Endothelial cell of umbilical vein (primary cell): ENCODE data around the gene GBF1. TPM values are rescaled to one million over a fixed set of nuclear protein-coding genes. Genes with fewer than 3 reads are reported as not detected.

Experiments
- BruUV-seq: library from RNA; stranded (reverse); fragments of 400-500 nt; replicated peaks from 2 replicates; lab custom pipeline; 2021; lab: Mats Ljungman, UMichigan
- CTCF ChIA-PET: fragments of 300-600, 350-600 bp; sonication (Branson Sonifier 250); formaldehyde crosslinking; loops from one replicate; lab custom pipeline; 2021; ENCODE audit warnings: antibody characterized with exemption, inconsistent platforms; lab: Charles Lee
- POLR2A ChIA-PET: fragments of 300-600, 350-600 bp; sonication (Branson Sonifier 250); formaldehyde crosslinking; loops from one replicate; lab custom pipeline; 2021; ENCODE audit warnings: antibody characterized with exemption, inconsistent platforms; lab: Charles Lee
- DNase-seq: peaks from one replicate; pipeline ENCODE4 v3.0.0-alpha.2; 2011; ENCODE audit warnings: low read depth, low spot score
- FAIRE-seq: peaks from 2 replicates; lab custom pipeline; 2011; peaks lifted over from hg19 to GRCh38; lab: Jason Lieb, UNC
- H2AFZ ChIP-seq: 2 replicates; pipeline ENCODE4 v1.6.0; 2012; ENCODE audit warnings: low read depth, low read length, control low read depth, inconsistent platforms
- H3K27ac ChIP-seq: 2 replicates; pipeline ENCODE4 v1.5.1; 2011; ENCODE audit warnings: low read depth, mild to moderate bottlenecking, control low read depth, low read length, moderate library complexity; ENCODE audit not compliant: insufficient read depth
- H3K27me3 ChIP-seq, 2 experiments: 2 replicates each; pipeline versions ENCODE4 v1.6.0 to v1.6.1; 2011; ENCODE audit warnings: low read length in 2 of 2, mixed read lengths in 1 of 2; ENCODE audit not compliant: control insufficient read depth in 2 of 2, insufficient read depth in 2 of 2
- H3K36me3 ChIP-seq, 2 experiments: 2 replicates in 1 of 2; 3 replicates in 1 of 2; pipeline ENCODE4 v1.5.1; 2011; ENCODE audit warnings: low read length in 2 of 2, mild to moderate bottlenecking in 1 of 2, moderate library complexity in 1 of 2; ENCODE audit not compliant: control insufficient read depth in 2 of 2, insufficient read depth in 2 of 2; ENCODE audit errors: extremely low read depth in 1 of 2
- H3K4me1 ChIP-seq: 3 replicates; pipeline ENCODE4 v1.5.1; 2011; ENCODE audit warnings: mild to moderate bottlenecking, low read length; ENCODE audit not compliant: control insufficient read depth, insufficient read depth; ENCODE audit errors: extremely low read depth
- H3K4me2 ChIP-seq: 2 replicates; pipeline ENCODE4 v1.6.1; 2011; ENCODE audit warnings: low read length, control low read depth, mixed read lengths; ENCODE audit not compliant: insufficient read depth
- H3K4me3 ChIP-seq, 3 experiments: fragments of 200-600 bp in 1 of 3; sonication (generic), shearing (Covaris generic) in 1 of 3; replicated peaks in 1 of 3; 2 replicates each; pipeline ENCODE4 v1.5.1; 2011 to 2016; ENCODE audit warnings: control low read depth in 3 of 3, low read length in 3 of 3, mild to moderate bottlenecking in 2 of 3, inconsistent platforms in 1 of 3, low read depth in 1 of 3, moderate library complexity in 1 of 3; ENCODE audit not compliant: insufficient read depth in 1 of 3
- H3K79me2 ChIP-seq: 2 replicates; pipeline ENCODE4 v1.6.0; 2012; ENCODE audit warnings: low read length, inconsistent platforms; ENCODE audit not compliant: control insufficient read depth, insufficient read depth
- H3K9ac ChIP-seq: replicated peaks from 2 replicates; pipeline ENCODE3; 2011; ENCODE audit warnings: low read length, control low read depth; ENCODE audit not compliant: insufficient read depth; ENCODE audit errors: extremely low read depth
- H3K9me1 ChIP-seq: replicated peaks from 3 replicates; pipeline ENCODE4 v1.6.0; 2011; ENCODE audit warnings: mild to moderate bottlenecking, low read length; ENCODE audit not compliant: control insufficient read depth, insufficient read depth; ENCODE audit errors: extremely low read depth
- H3K9me3 ChIP-seq: replicated peaks from 2 replicates; pipeline ENCODE4 v1.5.1; 2012; ENCODE audit warnings: low read length, inconsistent platforms; ENCODE audit not compliant: control insufficient read depth, insufficient read depth
- H4K20me1 ChIP-seq: replicated peaks from 2 replicates; pipeline ENCODE3; 2011; ENCODE audit warnings: mild to moderate bottlenecking, low read length; ENCODE audit not compliant: control insufficient read depth, insufficient read depth; ENCODE audit errors: extremely low read depth
- EZH2 ChIP-seq: IDR thresholded peaks from 2 replicates; pipeline ENCODE4 v1.6.1; 2012; ENCODE audit warnings: borderline replicate concordance, low read depth, mild to moderate bottlenecking, moderate library complexity, low read length, inconsistent platforms; ENCODE audit not compliant: severe bottlenecking
- FOS ChIP-seq: IDR thresholded peaks from 2 replicates; pipeline ENCODE4 v1.6.1; 2011; ENCODE audit warnings: mild to moderate bottlenecking, low read length, moderate library complexity, borderline replicate concordance; ENCODE audit not compliant: insufficient read depth
- GATA2 ChIP-seq: IDR thresholded peaks from 2 replicates; pipeline ENCODE4 v1.7.0; 2011; ENCODE audit warnings: low read depth, mild to moderate bottlenecking, moderate library complexity, mixed read lengths, low read length; ENCODE audit not compliant: insufficient read length, insufficient read depth
- JUN ChIP-seq: IDR thresholded peaks from 2 replicates; pipeline ENCODE4 v1.6.1; 2011; ENCODE audit warnings: borderline replicate concordance, low read depth; ENCODE audit not compliant: insufficient read length, insufficient read depth
- MYC ChIP-seq: IDR thresholded peaks from one replicate; pipeline ENCODE4 v1.6.1; 2011; ENCODE audit warnings: mild to moderate bottlenecking, low read depth, low read length
- POLR2A ChIP-seq: IDR thresholded peaks from 2 replicates; pipeline ENCODE4 v1.6.1; 2012; ENCODE audit warnings: low read depth, mild to moderate bottlenecking, control low read depth, low read length
- POLR2AphosphoS5 ChIP-seq: IDR thresholded peaks from 2 replicates; pipeline ENCODE4 v1.6.1; 2012; ENCODE audit warnings: low read depth, mild to moderate bottlenecking, control low read depth, low read length, moderate library complexity; ENCODE audit not compliant: insufficient read depth
- dilution Hi-C: fragments of 300-500 bp; cut with MboI; formaldehyde crosslinking; loops from one replicate; pipeline ENCODE4 v1.15.0; 2019; ENCODE audit warnings: low sequenced_read_pairs; ENCODE audit not compliant: extremely low pct_ligation_motif_present
- intact Hi-C: fragments of 100-400 bp; cut with micrococcal nuclease; formaldehyde crosslinking; loops from one replicate; pipeline ENCODE4 v1.10.0; 2022
- polyA plus RNA-seq, 4 experiments: library from polyadenylated mRNA; depleted of rRNA in 3 of 4; stranded (reverse) in 3 of 4; unstranded in 1 of 4; fragments of >200 nt; gene quantifications; 2 replicates each; pipeline versions ENCODE4 v1.2.1 to v1.2.3, GENCODE V29; 2011 to 2012; ENCODE audit warnings: missing spikeins in 1 of 4
- total RNA-seq: library from RNA; stranded (reverse); gene quantifications from 2 replicates; pipeline ENCODE4 v1.2.3, GENCODE V29; 2021
- TF ChIP-seq, protein P1 (sequence below), 2 donors: IDR thresholded peaks; 1 replicate in 1 of 2; 2 replicates in 1 of 2; pipeline ENCODE4 v1.5.1; 2011; ENCODE audit warnings: low read length in 2 of 2, mild to moderate bottlenecking in 2 of 2, moderate library complexity in 2 of 2, control low read depth in 1 of 2, inconsistent platforms in 1 of 2, low read depth in 1 of 2; ENCODE audit not compliant: insufficient read depth in 1 of 2; ENCODE audit errors: extremely low read depth in 1 of 2
- TF ChIP-seq, protein P2 (sequence below): IDR thresholded peaks from 2 replicates; pipeline ENCODE4 v1.6.1; 2011; ENCODE audit not compliant: insufficient read depth, insufficient read length

The GBF1 gene
- total and polyA plus RNA-seq, 2 donors (not counting 3 experiments of a cell fraction or from before 2014, with no cell fraction given), result 26.0 to 49.7 TPM

DNA sequence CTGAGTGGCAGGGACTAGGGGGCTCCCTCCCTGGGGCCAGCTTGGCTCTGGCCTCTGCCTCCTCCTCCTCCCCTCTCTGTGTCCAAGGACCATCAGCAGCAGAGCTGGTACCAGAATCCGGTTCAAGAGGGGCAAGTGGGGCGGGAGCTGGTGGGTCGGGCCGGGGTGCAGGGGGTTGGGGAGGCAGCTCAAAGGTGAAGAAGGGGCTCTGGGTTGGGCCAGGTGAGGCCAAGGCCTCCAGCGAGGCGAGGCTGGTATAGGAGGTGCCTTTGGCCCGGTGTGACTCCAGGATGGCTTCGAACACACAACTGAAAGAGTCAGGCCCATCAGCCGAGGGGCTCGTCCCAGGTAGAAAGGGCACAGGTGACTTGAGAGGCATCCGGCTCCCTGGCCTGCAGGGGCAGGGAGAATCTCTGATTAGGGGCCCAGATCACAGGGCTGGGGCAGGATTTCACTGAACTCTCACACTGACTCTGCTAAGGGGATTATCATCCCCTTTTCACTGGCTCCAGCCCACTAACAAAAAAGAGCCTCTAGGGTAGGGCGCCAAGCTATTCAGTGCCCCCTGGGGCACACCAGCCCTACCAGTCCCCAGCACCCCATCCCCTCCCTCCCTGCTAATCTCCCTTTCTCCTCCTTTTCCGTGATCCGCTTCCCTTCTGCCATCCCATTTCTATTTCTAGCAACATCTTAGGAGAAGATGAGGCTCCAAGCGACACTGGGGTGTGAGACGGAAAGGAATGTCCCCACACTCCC lies 168.7 kb downstream of the GBF1 start:
- Histone ChIP-seq H3K79me2 (no peaks in the 10 kb centered on the region), H4K20me1 (no peaks in the 10 kb centered on the region), H3K9me1 (no peaks in the 10 kb centered on the region), H3K27ac (no peak overlapping the region), H3K27me3 (peaks cover 30 to 45% of the 10 kb centered on the region in 2 experiments), H3K4me3 (no peak overlapping the region), H2AFZ (no peak overlapping the region), H3K4me2 (no peak overlapping the region), H3K4me1 (no peaks in the 10 kb centered on the region), H3K36me3 (no peaks in the 10 kb centered on the region), H3K9ac (no peak overlapping the region), H3K9me3 (no peaks in the 10 kb centered on the region)
- intact Hi-C loops (no loop called here), dilution Hi-C loops (no loop called here)
- FAIRE-seq (no peak), DNase-seq (no peak)
- POLR2A ChIA-PET, result no interaction called here
- no peak for TF ChIP-seq POLR2AphosphoS5
- TF ChIP-seq EZH2, result no peak
- no peak for TF ChIP-seq GATA2
- TF ChIP-seq, protein P1, sequence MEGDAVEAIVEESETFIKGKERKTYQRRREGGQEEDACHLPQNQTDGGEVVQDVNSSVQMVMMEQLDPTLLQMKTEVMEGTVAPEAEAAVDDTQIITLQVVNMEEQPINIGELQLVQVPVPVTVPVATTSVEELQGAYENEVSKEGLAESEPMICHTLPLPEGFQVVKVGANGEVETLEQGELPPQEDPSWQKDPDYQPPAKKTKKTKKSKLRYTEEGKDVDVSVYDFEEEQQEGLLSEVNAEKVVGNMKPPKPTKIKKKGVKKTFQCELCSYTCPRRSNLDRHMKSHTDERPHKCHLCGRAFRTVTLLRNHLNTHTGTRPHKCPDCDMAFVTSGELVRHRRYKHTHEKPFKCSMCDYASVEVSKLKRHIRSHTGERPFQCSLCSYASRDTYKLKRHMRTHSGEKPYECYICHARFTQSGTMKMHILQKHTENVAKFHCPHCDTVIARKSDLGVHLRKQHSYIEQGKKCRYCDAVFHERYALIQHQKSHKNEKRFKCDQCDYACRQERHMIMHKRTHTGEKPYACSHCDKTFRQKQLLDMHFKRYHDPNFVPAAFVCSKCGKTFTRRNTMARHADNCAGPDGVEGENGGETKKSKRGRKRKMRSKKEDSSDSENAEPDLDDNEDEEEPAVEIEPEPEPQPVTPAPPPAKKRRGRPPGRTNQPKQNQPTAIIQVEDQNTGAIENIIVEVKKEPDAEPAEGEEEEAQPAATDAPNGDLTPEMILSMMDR (IDR thresholded peaks at IDR 0.05; ENCODE audit: extremely low read depth in 1 of 2, insufficient read depth in 1 of 2, low read depth in 1 of 2, low read length in 2 of 2), result no peak
- TF ChIP-seq MYC, result no peak
- TF ChIP-seq, protein P2, sequence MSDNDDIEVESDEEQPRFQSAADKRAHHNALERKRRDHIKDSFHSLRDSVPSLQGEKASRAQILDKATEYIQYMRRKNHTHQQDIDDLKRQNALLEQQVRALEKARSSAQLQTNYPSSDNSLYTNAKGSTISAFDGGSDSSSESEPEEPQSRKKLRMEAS, result no peak
- TF ChIP-seq JUN, result no peak
- no peak for TF ChIP-seq FOS
- no peak for TF ChIP-seq POLR2A
- BruUV-seq, result no TSS peak
- CTCF ChIA-PET, result interaction anchor here (0.7 to 2.4 kb wide), 6 partner anchors 8 to 245 kb away, joined by 3 to 8 read pairs (median 4); no protein-coding TSS in a partner anchor
